Measurements from ENCODE around the gene CHAT. TPM values are rescaled to one million over a fixed set of nuclear protein-coding genes. Genes with fewer than 3 reads are reported as not detected.

Gene CHAT
- total and polyA plus RNA-seq, 2 donors (not counting 3 experiments of a cell fraction or from before 2014, with no cell fraction given), result not detected

DNA sequence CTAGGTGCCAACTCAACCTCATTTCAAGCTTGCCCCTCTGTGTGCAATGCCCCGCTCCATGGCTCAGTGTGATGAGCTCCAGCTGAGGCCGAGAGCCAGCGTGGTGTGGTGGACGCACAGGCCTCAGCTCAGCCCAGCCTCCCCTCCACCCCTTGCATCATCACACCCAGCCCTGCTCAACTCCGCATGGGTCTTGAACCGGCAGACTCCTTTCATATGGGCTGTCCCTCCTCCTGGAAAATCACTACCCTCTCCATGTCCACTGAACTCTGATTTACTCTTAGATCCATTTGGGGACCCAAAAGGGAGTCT lies 20.3 kb upstream of the CHAT start:
- H3K4me1 ChIP-seq (ENCODE audit: control insufficient read depth, extremely low read depth, insufficient read depth, low read length), result peaks cover 3% of the 10 kb centered on the region
- no peaks in the 10 kb centered on the region for H4K20me1 ChIP-seq (replicated peaks; ENCODE audit: control insufficient read depth, extremely low read depth, insufficient read depth, low read length)
- H3K9ac ChIP-seq (replicated peaks; ENCODE audit: extremely low read depth, insufficient read depth, low read length), result no peak overlapping the region
- FAIRE-seq (no peak), DNase-seq (ENCODE audit: low read depth, low spot score) (no peak)
- dilution Hi-C loops (cut with MboI; ENCODE audit: extremely low pct_ligation_motif_present, low sequenced_read_pairs) (no loop called here), intact Hi-C loops (cut with micrococcal nuclease) (loop anchor here (1.0 to 10.0 kb wide), 6 partner anchors 55 to 1301 kb away; partner anchors contain the start of genes ERCC6, OGDHL, PARG and TIMM23B)
- no peaks in the 10 kb centered on the region for H3K36me3 ChIP-seq (ENCODE audit: control insufficient read depth in 2 of 2, extremely low read depth in 1 of 2, insufficient read depth in 2 of 2, low read length in 2 of 2)
- no peak for TF ChIP-seq POLR2A (IDR thresholded peaks at IDR 0.05; ENCODE audit: low read depth, low read length)
- no TSS peak for BruUV-seq (replicated peaks)
- H2AFZ ChIP-seq (ENCODE audit: low read depth, low read length), result no peak overlapping the region
- no peak overlapping the region for H3K4me3 ChIP-seq (replicated peaks in 1 of 3; ENCODE audit: insufficient read depth in 1 of 3, low read depth in 1 of 3, low read length in 3 of 3)
- no peaks in the 10 kb centered on the region for H3K9me3 ChIP-seq (replicated peaks; ENCODE audit: control insufficient read depth, insufficient read depth, low read length)
- H3K27me3 ChIP-seq (ENCODE audit: control insufficient read depth in 2 of 2, insufficient read depth in 2 of 2, low read length in 2 of 2), result no peaks in the 10 kb centered on the region
- no peak overlapping the region for H3K4me2 ChIP-seq (ENCODE audit: insufficient read depth, low read length)
- ChIA-PET CTCF (interaction anchor here (0.6 to 4.0 kb wide), 33 partner anchors 9 to 936 kb away, joined by 3 to 47 read pairs (median 5); partner anchors contain the start of gene ERCC6), POLR2A (no interaction called here)
- H3K79me2 ChIP-seq (ENCODE audit: control insufficient read depth, insufficient read depth, low read length), result no peaks in the 10 kb centered on the region
- H3K9me1 ChIP-seq (replicated peaks; ENCODE audit: control insufficient read depth, extremely low read depth, insufficient read depth, low read length), result no peaks in the 10 kb centered on the region
- H3K27ac ChIP-seq (ENCODE audit: insufficient read depth, low read depth, low read length), result no peak overlapping the region

DNA sequence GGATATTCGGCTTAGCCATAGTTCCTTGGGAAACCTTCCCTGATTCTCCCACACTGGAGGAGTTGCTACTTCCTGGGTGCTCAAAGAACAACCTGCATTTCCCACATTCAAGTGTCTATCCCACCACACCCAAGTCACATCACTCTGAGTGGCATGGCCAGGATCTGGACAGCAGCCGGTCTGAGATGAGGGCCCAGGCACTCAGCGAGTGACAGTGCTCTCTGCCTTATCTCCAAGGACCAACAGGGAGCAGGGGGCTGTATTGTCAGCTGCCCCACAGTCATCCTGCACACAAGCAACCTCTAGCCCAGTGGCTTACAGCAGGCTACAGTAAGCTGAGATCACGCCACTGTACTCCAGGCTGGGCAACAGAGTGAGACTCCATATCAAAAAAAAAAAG lies 19.8 kb upstream of the CHAT start:
- Histone ChIP-seq H3K9me3 (replicated peaks; ENCODE audit: control insufficient read depth, insufficient read depth, low read length) (no peaks in the 10 kb centered on the region), H2AFZ (ENCODE audit: low read depth, low read length) (no peak overlapping the region), H3K9me1 (replicated peaks; ENCODE audit: control insufficient read depth, extremely low read depth, insufficient read depth, low read length) (no peaks in the 10 kb centered on the region), H4K20me1 (replicated peaks; ENCODE audit: control insufficient read depth, extremely low read depth, insufficient read depth, low read length) (no peaks in the 10 kb centered on the region), H3K36me3 (ENCODE audit: control insufficient read depth in 2 of 2, extremely low read depth in 1 of 2, insufficient read depth in 2 of 2, low read length in 2 of 2) (no peaks in the 10 kb centered on the region), H3K79me2 (ENCODE audit: control insufficient read depth, insufficient read depth, low read length) (no peaks in the 10 kb centered on the region), H3K27ac (ENCODE audit: insufficient read depth, low read depth, low read length) (no peak overlapping the region), H3K9ac (replicated peaks; ENCODE audit: extremely low read depth, insufficient read depth, low read length) (no peak overlapping the region), H3K27me3 (ENCODE audit: control insufficient read depth in 2 of 2, insufficient read depth in 2 of 2, low read length in 2 of 2) (no peaks in the 10 kb centered on the region), H3K4me3 (replicated peaks in 1 of 3; ENCODE audit: insufficient read depth in 1 of 3, low read depth in 1 of 3, low read length in 3 of 3) (no peak overlapping the region), H3K4me2 (ENCODE audit: insufficient read depth, low read length) (no peak overlapping the region), H3K4me1 (ENCODE audit: control insufficient read depth, extremely low read depth, insufficient read depth, low read length) (peaks cover 3% of the 10 kb centered on the region)
- ChIA-PET CTCF (interaction anchor here (0.6 to 4.0 kb wide), 28 partner anchors 11 to 937 kb away, joined by 3 to 47 read pairs (median 5); partner anchors contain the start of gene ERCC6), POLR2A (no interaction called here)
- dilution Hi-C loops (cut with MboI; ENCODE audit: extremely low pct_ligation_motif_present, low sequenced_read_pairs), result no loop called here
- DNase-seq (ENCODE audit: low read depth, low spot score), result no peak
- FAIRE-seq, result no peak
- no TSS peak for BruUV-seq (replicated peaks)
- intact Hi-C loops (cut with micrococcal nuclease), result loop anchor here (1.0 to 10.0 kb wide), 8 partner anchors 55 to 1301 kb away; partner anchors contain the start of genes ERCC6, OGDHL, PARG and TIMM23B
- no peak for TF ChIP-seq POLR2AphosphoS5 (IDR thresholded peaks at IDR 0.05; ENCODE audit: insufficient read depth, low read depth, low read length)
- no peak for TF ChIP-seq JUN (IDR thresholded peaks at IDR 0.05; ENCODE audit: borderline replicate concordance, insufficient read depth, insufficient read length, low read depth)
- no peak for TF ChIP-seq EZH2 (IDR thresholded peaks at IDR 0.05; ENCODE audit: borderline replicate concordance, low read depth, low read length, severe bottlenecking)
- TF ChIP-seq POLR2A (IDR thresholded peaks at IDR 0.05; ENCODE audit: low read depth, low read length), result no peak
- TF ChIP-seq MYC (IDR thresholded peaks at IDR 0.05; ENCODE audit: low read depth, low read length), result no peak
- TF ChIP-seq, protein P1, sequence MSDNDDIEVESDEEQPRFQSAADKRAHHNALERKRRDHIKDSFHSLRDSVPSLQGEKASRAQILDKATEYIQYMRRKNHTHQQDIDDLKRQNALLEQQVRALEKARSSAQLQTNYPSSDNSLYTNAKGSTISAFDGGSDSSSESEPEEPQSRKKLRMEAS (IDR thresholded peaks at IDR 0.05; ENCODE audit: insufficient read depth, insufficient read length), result no peak
- TF ChIP-seq, protein P2, sequence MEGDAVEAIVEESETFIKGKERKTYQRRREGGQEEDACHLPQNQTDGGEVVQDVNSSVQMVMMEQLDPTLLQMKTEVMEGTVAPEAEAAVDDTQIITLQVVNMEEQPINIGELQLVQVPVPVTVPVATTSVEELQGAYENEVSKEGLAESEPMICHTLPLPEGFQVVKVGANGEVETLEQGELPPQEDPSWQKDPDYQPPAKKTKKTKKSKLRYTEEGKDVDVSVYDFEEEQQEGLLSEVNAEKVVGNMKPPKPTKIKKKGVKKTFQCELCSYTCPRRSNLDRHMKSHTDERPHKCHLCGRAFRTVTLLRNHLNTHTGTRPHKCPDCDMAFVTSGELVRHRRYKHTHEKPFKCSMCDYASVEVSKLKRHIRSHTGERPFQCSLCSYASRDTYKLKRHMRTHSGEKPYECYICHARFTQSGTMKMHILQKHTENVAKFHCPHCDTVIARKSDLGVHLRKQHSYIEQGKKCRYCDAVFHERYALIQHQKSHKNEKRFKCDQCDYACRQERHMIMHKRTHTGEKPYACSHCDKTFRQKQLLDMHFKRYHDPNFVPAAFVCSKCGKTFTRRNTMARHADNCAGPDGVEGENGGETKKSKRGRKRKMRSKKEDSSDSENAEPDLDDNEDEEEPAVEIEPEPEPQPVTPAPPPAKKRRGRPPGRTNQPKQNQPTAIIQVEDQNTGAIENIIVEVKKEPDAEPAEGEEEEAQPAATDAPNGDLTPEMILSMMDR (IDR thresholded peaks at IDR 0.05; ENCODE audit: extremely low read depth in 1 of 2, insufficient read depth in 1 of 2, low read depth in 1 of 2, low read length in 2 of 2), result no peak
- TF ChIP-seq FOS (IDR thresholded peaks at IDR 0.05; ENCODE audit: borderline replicate concordance, insufficient read depth, low read length), result no peak
- no peak for TF ChIP-seq GATA2 (IDR thresholded peaks at IDR 0.05; ENCODE audit: insufficient read depth, insufficient read length, low read depth, low read length)
